ENCODE results near the gene HOTAIR.

HOTAIR gene

GRCh38 chr12:53985692-53985993 is 10.9 kb upstream of the HOTAIR start:
- no peak for DNase-seq

GRCh38 chr12:53984901-53985691 is 10.3 kb upstream of the HOTAIR start, which contains the start of gene HOXC10:
HOXC10 (plus strand) TSS chr12:53985146; CDS start chr12:53985260, 114 bp downstream.
- DNase-seq: peak; percentile 70 to 82

DNA sequence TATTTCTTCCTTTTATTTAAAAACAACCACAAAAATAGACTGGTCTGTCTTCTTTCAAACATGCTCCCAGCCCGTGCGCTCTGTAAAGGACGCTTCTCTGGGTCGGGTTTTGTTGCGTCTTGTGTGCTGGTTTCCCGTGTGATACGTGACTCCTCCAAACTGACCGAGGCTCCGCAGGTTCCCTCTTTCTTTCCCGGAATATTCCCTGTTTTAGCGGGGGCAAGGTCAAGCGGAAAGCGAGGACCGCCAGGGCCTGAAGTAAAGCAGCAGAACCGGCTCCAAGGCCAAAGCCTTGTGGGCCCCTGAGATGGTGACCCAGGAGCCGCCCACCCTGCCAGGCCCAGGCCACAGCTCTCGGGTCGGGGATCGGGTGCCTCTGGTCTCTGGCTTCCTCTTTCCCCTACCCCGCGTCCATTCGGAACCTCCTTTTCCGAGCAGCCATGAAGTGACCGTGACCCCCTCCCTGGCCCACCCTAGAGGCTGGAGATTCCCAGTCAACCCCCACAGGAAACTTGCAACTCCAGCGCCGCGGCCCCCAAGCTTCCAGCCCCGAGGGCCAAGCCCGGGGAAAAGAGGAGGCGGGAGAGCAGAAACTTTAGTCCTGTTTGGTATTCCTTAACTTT is 9.3 kb upstream of the HOTAIR start:
- DNase-seq: no peak

- DNase-seq: no peak
These were observed 8.8 kb upstream of the HOTAIR start for GRCh38 chr12:53983568-53983949.

DNA sequence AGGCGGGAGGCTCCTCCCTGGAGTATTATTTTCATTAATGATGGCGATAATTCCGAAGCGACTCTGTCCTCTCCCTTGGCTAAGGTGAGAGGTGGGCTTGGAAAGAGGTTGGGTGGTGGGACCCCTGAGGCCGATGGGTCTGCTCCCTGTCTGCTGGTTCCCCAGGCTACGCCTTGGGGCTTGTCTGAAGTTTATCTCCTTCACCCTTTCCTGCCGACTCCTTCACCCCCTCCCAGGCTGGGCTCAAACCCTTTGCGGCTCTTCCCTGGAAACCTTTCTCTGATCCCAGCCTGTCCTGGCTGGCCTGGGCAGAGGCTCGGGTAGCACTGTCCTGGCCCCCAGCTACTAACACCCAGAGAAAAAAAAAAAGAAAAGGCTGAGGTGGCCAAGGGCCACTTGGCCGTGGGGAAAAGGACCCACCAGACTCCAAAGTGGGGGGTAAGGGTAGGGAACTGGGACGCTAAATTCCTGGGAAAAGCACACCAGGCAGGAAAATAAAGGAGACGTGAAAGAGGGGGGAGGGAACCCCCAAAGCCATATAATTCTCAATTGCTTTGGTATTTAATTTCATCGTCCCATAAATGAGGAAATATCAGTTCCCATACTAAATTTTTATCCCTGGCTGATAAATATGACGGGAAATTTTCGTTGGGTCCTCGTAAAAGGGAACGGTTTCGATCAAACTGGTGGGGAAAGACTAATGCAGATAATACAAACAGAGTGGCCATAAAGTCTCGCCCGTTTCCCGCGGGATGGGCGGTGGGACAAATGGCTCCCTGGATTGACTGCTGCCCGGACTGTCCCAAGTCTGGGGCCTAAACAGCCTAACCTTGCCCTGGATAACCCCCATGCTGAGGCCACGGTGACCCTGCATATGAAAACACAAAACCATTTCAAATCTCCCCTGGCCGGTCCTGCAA is 8.2 kb upstream of the HOTAIR start:
- DNase-seq: no peak

GRCh38 chr12:53981634-53982565 is 7.1 kb upstream of the HOTAIR start:
- no peak for DNase-seq

GRCh38 chr12:53980802-53981496 is 6.2 kb upstream of the HOTAIR start:
- no peak for DNase-seq

DNA sequence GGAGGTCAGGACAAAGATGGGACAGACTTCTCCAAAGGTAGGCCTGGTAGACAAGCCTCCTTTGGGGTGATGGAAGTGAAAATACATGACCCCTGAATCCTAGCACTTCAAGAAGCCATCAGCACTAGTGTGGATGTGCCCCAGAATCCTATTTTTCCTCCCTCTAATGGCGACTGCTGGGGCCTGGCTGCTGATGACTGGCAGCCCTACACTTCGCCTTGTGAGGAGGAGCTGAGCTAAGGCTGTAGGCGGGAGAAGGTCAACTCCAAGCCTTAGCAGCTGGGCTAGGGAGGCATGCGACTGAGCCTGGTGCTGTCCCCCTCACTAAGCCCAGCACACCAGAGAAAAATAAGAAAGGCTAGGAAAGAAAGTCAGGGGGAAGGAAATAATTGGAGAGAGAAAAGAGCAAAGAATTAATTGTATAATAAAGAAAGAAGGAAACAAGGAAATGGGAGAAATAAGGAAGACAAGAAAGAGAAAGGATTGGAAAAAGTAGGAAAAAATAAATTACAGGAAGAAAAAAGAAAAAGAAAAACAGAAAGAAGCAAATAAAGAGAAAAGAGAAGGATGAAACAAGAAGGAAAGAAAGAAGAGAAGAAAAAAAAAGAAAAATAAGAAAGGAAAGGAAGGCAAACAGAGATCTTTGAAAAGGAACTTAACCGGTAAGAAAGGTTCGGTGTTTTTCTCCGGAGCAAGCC is 5.5 kb upstream of the HOTAIR start:
- no peak for DNase-seq

- DNase-seq: no peak
These were observed 4.0 kb upstream of the HOTAIR start for GRCh38 chr12:53978477-53979356.

- no peak for DNase-seq
These were observed 3.1 kb upstream of the HOTAIR start for GRCh38 chr12:53977596-53978445.

DNA sequence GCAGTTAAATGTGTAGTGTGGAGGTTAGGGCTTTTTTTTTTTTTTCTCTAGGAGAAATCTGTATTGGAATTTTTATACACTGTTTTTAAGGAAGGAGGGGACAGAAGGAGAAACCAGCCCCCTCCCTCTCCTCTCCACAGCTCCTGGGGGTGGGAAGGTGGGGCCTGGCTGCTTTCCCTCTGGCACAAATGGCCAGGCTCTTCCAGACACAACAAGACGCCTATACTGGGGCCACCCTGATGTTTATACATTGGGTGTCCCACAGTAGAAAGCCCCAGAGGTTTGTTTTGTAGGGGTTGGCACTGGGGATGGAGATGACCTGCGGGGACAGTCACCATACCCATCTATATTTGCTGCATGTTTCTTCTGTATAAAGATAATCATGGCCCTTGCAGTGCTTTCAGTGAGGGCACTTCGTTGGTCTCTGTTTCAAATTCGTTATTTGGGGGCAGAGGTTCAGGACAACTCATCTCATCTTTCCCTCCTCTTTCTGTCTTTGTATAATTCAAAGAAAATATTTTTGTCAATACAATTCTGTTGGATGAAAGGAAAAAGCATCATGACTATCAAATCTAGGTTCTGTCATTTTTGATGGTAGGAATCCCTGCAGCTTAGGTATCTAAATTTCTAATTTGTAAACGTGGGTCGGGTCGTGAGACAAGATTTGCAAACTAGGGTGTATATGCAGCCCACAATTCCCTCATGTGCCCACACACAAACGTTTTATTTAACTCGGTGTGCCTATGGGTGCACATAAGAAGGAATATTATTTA is 2.3 kb upstream of the HOTAIR start:
- DNase-seq: no peak

DNA sequence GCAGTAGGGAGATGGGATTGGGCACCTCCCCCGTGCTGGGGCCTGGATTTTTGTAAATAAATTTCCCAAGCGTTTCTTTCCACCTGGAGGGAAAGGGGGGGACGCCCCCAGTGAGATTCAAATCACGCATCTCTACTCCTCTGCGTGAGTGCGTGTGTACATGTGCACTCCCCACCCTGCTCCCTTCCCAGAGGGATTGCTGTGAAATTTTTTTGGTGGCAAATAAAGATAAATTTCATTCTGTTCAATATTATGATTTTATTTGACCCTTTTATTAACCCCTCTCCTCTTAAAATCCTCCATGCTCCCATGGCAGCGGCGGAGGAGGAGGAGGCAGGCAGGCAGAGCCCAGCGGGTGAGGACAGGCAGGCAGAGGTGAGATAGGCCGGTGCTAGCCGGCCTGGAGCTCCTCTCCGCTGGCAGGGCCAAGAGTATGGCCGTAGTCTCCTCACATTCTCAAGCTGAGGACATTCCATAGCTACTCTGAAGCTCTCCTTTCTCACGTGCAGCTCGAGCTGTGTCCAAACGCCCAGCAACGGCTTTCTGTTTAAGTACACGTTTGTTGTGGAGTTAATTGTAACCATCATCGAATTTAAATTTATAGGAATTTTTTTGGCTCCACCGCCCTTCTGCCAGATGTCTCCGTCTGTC is 1.5 kb upstream of the HOTAIR start:
- no peak for DNase-seq

DNA sequence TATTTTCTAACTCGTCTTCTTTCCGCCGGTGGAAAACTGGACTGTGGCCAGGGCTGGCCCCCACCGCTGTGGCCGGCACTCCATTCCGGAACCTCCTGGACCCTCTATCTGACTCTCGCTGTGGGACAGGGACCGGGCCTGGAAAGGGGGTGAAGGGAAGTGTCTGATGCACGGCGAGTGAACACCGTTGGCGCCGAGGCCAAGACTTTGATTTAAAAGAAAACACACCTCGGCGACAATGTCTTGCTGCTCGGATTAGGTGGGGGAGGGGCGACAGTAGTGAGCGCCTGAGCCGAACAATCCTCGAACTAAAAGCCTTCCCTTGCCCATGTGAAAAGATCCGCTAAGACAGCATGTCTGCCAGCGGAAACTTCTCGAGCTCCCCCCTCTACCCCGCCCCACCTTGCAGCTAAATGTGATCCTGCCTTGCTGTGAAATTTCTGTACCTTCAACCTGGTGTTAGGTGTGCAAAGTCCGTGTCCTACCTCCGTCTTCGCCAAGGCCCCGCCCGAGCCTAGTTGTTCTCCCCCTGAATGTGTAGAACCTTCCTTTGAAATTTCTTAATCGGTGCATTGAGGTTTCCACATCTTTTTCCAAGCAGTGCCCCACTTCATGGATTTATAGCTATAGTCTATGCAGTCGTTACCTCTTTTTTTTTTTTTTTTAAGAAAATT is 862 bp upstream of the HOTAIR start:
- DNase-seq: no peak

DNA sequence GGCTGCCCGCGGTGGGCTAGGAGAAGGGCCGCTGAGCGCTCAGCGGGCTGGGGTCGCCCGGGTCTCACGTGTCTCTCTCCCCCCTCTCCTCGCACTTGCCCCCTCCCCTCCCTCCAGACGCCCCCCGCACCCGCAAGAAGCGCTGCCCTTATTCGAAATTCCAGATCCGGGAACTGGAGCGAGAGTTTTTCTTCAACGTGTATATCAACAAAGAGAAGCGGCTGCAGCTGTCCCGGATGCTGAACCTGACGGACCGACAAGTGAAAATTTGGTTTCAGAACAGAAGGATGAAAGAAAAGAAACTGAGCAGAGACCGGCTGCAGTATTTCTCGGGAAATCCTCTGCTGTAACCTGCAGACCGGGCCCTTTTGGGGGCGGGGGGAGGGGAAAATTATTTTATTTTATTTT is 314 bp upstream of the HOTAIR start:
- DNase-seq: no peak

- no peak for DNase-seq
These were observed 1.3 kb downstream of the HOTAIR start for GRCh38 chr12:53973236-53974042.

GRCh38 chr12:53972722-53973235 is 2.0 kb downstream of the HOTAIR start, which contains the start of gene HOXC11:
HOXC11 (plus strand) TSS chr12:53973126; CDS start chr12:53973242, 116 bp downstream.
- no peak for DNase-seq
